Measurements from ENCODE around the gene XYLT1.

- TF ChIP-seq POLR2A (IDR thresholded peaks at IDR 0.05; ENCODE audit: low read depth, low read length): no peak
- no peak for TF ChIP-seq POLR2AphosphoS5 (IDR thresholded peaks at IDR 0.05; ENCODE audit: low read depth, low read length)
- TF ChIP-seq SPI1 (IDR thresholded peaks at IDR 0.05; ENCODE audit: low read depth, low read length): no peak
- no peak for TF ChIP-seq TAF1 (IDR thresholded peaks at IDR 0.05; ENCODE audit: low read depth, low read length)
These were observed 23.6 kb downstream of the XYLT1 start for GRCh38 chr16:17447101-17447569.
